Measurements from ENCODE around the gene METTL16. TPM values are rescaled to one million over a fixed set of nuclear protein-coding genes. Genes with fewer than 3 reads are reported as not detected.
"Not testable (repeated sequence)": the region's sequence is repeated elsewhere in the genome, so short reads cannot be mapped to it uniquely, and the experiment has no call there.

The METTL16 gene
- total RNA-seq, 1 donor from 2014 or later = 22.6 TPM

DNA sequence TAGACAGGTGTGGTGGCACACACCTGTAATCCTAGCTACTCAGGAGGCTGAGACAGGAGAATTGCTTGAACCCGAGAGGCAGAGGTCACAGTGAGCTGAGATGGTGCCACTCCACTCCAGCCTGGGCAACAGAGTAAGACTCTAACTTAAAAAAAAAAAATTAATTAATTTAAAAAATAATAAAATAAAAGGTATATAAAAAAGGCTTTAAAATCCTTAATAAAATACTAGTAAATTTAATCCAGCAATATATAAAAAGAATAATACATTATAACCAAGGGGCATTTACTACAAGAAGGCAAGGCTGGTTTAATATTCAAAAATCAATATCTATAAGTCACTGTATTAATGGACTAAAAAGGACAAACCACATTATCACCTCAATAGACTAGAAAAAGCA lies 66.0 kb downstream of the METTL16 start:
- peaks cover 10% of the 10 kb centered on the region for H3K36me3 Mint-ChIP-seq (ENCODE audit: unreplicated experiment)
- H3K4me1 Mint-ChIP-seq (ENCODE audit: low read depth, unreplicated experiment) = peaks cover 13% of the 10 kb centered on the region
- peaks cover 8% of the 10 kb centered on the region for H3K9me3 Mint-ChIP-seq (ENCODE audit: unreplicated experiment)
- H3K27me3 Mint-ChIP-seq (ENCODE audit: unreplicated experiment) = peaks cover 7% of the 10 kb centered on the region
- DNase-seq = no peak
- H3K27ac Mint-ChIP-seq (ENCODE audit: unreplicated experiment) = no peak overlapping the region
- peak overlapping the region; percentile 42 for H3K4me3 Mint-ChIP-seq (ENCODE audit: unreplicated experiment)
- TF ChIP-seq, protein P1, sequence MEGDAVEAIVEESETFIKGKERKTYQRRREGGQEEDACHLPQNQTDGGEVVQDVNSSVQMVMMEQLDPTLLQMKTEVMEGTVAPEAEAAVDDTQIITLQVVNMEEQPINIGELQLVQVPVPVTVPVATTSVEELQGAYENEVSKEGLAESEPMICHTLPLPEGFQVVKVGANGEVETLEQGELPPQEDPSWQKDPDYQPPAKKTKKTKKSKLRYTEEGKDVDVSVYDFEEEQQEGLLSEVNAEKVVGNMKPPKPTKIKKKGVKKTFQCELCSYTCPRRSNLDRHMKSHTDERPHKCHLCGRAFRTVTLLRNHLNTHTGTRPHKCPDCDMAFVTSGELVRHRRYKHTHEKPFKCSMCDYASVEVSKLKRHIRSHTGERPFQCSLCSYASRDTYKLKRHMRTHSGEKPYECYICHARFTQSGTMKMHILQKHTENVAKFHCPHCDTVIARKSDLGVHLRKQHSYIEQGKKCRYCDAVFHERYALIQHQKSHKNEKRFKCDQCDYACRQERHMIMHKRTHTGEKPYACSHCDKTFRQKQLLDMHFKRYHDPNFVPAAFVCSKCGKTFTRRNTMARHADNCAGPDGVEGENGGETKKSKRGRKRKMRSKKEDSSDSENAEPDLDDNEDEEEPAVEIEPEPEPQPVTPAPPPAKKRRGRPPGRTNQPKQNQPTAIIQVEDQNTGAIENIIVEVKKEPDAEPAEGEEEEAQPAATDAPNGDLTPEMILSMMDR (IDR thresholded peaks at IDR 0.05; ENCODE audit: partially characterized antibody, unreplicated experiment) = no peak

DNA sequence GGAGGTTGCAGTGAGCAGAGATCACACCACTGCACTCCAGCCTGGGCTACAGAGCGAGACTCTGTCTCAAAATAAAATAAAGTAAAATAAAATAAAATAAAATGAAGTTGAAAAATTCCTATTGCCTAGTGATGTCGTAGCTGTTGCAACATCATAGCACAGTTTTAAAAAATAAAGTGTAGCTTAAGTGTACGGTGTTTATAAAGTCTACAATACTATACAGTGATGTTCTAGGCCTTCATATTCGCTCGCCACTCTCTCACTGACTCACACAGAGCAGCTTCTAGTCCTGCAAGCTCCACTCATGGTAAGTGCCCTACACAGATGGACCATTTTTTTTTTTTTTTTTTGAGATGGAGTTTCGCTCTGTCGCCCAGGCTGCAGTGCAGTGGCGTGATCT lies 67.3 kb downstream of the METTL16 start:
- Mint-ChIP-seq H3K27ac (ENCODE audit: unreplicated experiment) (no peak overlapping the region), H3K36me3 (ENCODE audit: unreplicated experiment) (peaks cover 10% of the 10 kb centered on the region), H3K4me3 (ENCODE audit: unreplicated experiment) (no peak overlapping the region), H3K4me1 (ENCODE audit: low read depth, unreplicated experiment) (peaks cover 3% of the 10 kb centered on the region), H3K9me3 (ENCODE audit: unreplicated experiment) (peaks cover 8% of the 10 kb centered on the region), H3K27me3 (ENCODE audit: unreplicated experiment) (peaks cover 5% of the 10 kb centered on the region)
- DNase-seq = no peak
- TF ChIP-seq, protein P1 (IDR thresholded peaks at IDR 0.05; ENCODE audit: partially characterized antibody, unreplicated experiment) = no peak

DNA sequence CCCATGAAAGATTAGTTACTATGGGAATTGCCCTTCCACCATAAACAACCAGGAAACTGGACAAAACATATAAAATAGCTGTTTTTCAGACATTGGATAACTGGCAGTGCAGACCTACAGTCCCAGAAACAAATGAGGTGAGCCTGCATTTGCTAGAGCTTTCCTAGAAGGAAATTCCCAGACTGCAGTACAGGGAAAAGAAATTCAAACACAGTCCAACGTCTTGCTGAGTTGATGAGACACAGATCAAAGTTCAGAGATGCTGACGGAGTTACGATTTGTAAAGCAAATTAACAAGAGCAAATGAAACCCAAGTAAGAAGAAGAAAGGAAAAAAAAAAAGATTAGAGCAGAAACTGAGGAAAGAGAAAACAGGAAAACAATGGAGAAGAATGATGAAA lies 69.5 kb downstream of the METTL16 start:
- no peak for DNase-seq

DNA sequence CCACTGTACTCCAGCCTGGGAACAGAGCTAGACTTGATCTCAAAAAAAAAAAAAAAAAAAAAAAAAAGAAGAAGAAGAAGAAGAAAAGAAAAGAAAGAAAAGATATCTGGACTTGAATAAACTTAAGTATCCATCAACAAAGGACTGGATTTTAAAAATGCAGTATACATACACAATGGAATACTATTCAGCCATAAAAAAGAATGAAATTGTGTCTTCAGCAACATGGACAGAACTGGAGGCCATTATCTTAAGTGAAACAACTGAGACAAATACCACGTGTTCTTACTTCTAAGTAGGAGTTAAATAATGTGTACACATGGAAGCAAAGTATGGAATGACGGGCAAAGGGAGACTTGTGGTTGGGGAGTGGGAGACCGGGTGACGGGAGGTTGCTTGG lies 70.8 kb downstream of the METTL16 start:
- H3K9me3 Mint-ChIP-seq (ENCODE audit: unreplicated experiment) = peaks cover 6% of the 10 kb centered on the region
- H3K36me3 Mint-ChIP-seq (ENCODE audit: unreplicated experiment) = peaks cover 6% of the 10 kb centered on the region
- H3K27ac Mint-ChIP-seq (ENCODE audit: unreplicated experiment) = no peak overlapping the region

More for the DNA sequence above, 69.5 kb downstream of the METTL16 start:
- H3K27me3 Mint-ChIP-seq (ENCODE audit: unreplicated experiment) = peaks cover 5% of the 10 kb centered on the region
- no peak overlapping the region for H3K27ac Mint-ChIP-seq (ENCODE audit: unreplicated experiment)
- no peaks in the 10 kb centered on the region for H3K4me1 Mint-ChIP-seq (ENCODE audit: low read depth, unreplicated experiment)
- no peak overlapping the region for H3K4me3 Mint-ChIP-seq (ENCODE audit: unreplicated experiment)
- TF ChIP-seq, protein P1 (IDR thresholded peaks at IDR 0.05; ENCODE audit: partially characterized antibody, unreplicated experiment) = no peak
- peaks cover 8% of the 10 kb centered on the region for H3K9me3 Mint-ChIP-seq (ENCODE audit: unreplicated experiment)
- H3K36me3 Mint-ChIP-seq (ENCODE audit: unreplicated experiment) = peaks cover 10% of the 10 kb centered on the region

DNA sequence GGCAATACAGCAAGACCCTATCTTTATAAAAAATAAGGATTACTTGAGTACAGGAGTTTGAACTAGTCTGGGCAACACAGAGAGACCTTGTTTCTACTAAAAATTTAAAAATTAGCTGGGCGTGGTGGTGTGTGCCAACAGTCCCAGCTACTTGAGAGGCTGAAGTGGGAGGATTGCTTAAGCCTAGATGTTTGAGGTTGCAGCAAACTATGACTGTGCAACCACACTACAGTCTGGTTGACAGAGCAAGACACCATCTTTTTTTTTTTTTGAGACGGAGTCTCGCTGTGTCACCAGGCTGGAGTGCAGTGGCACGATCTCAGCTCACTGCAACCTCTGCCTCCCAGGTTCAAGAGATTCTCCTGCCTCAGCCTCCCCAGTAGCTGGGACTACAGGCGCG lies 71.7 kb downstream of the METTL16 start:
- H3K4me1 Mint-ChIP-seq (ENCODE audit: low read depth, unreplicated experiment) = peaks cover 16% of the 10 kb centered on the region
- not testable (repeated sequence) for H3K27ac Mint-ChIP-seq (ENCODE audit: unreplicated experiment); H3K4me3 Mint-ChIP-seq (ENCODE audit: unreplicated experiment); H3K27me3 Mint-ChIP-seq (ENCODE audit: unreplicated experiment); H3K9me3 Mint-ChIP-seq (ENCODE audit: unreplicated experiment); DNase-seq; H3K36me3 Mint-ChIP-seq (ENCODE audit: unreplicated experiment)

More for the DNA sequence above, 70.8 kb downstream of the METTL16 start:
- peaks cover 7% of the 10 kb centered on the region for H3K4me1 Mint-ChIP-seq (ENCODE audit: low read depth, unreplicated experiment)
- DNase-seq = no peak
- TF ChIP-seq, protein P1 (IDR thresholded peaks at IDR 0.05; ENCODE audit: partially characterized antibody, unreplicated experiment) = no peak
- no peak overlapping the region for H3K4me3 Mint-ChIP-seq (ENCODE audit: unreplicated experiment)
- H3K27me3 Mint-ChIP-seq (ENCODE audit: unreplicated experiment) = peaks cover 6% of the 10 kb centered on the region

Data from glutamatergic neuron (in vitro differentiated cells).